IMR-90 (cell line): ENCODE measurements around the gene SP3. TPM values are rescaled to one million over a fixed set of nuclear protein-coding genes. Genes with fewer than 3 reads are reported as not detected.

Experiments used
- ATAC-seq: fragments of 200-7000 bp; cut with Tn5 transposase; 2 replicates; pipeline ENCODE4 v1.9.1; 2020; ENCODE audit warnings: low read depth, mild to moderate bottlenecking, moderate library complexity
- BruUV-seq: library from RNA; stranded (reverse); fragments of 400-500 nt; replicated peaks from 2 replicates; lab custom pipeline; 2021; lab: Mats Ljungman, UMichigan
- CTCF ChIA-PET: fragments of 300-600 bp; formaldehyde crosslinking; extraction: SDS; loops from one replicate; lab custom pipeline; 2021; ENCODE audit warnings: antibody characterized with exemption; lab: Yijun Ruan, JAX
- POLR2A ChIA-PET: fragments of 300-600 bp; sonication (Branson Sonifier 250); formaldehyde crosslinking; loops from one replicate; lab custom pipeline; 2022; ENCODE audit warnings: antibody characterized with exemption; ENCODE audit not compliant: unreplicated experiment; lab: Charles Lee
- DNase-seq: peaks from one replicate; pipeline ENCODE4 v3.0.0; 2013
- H2AFZ ChIP-seq: replicated peaks from 2 replicates; pipeline ENCODE3; 2013; ENCODE audit warnings: low read length, mild to moderate bottlenecking; ENCODE audit not compliant: poor library complexity
- H2AK5ac ChIP-seq: 2 replicates; pipeline ENCODE4 v1.6.1; 2013; ENCODE audit warnings: low read depth, low read length, inconsistent platforms
- H2AK9ac ChIP-seq: replicated peaks from 2 replicates; pipeline ENCODE3; 2013; ENCODE audit warnings: mild to moderate bottlenecking, low read depth, low read length, moderate library complexity; ENCODE audit not compliant: poor library complexity
- H2BK120ac ChIP-seq: 2 replicates; pipeline ENCODE4 v1.6.1; 2013; ENCODE audit warnings: low read depth, low read length, inconsistent platforms
- H2BK15ac ChIP-seq: 3 replicates; pipeline ENCODE4 v1.6.1; 2013; ENCODE audit warnings: low read depth, low read length, inconsistent platforms
- H2BK20ac ChIP-seq: 2 replicates; pipeline ENCODE4 v1.6.1; 2013; ENCODE audit warnings: low read depth, mild to moderate bottlenecking, inconsistent platforms, low read length, moderate library complexity
- H2BK5ac ChIP-seq: 2 replicates; pipeline ENCODE4 v1.6.1; 2013; ENCODE audit warnings: mild to moderate bottlenecking, low read depth, low read length, inconsistent platforms; ENCODE audit not compliant: poor library complexity, severe bottlenecking
- H3K14ac ChIP-seq: replicated peaks from 2 replicates; pipeline ENCODE4 v1.6.1; 2013; ENCODE audit warnings: low read depth, low read length, inconsistent platforms
- H3K18ac ChIP-seq: 2 replicates; pipeline ENCODE4 v1.6.1; 2013; ENCODE audit warnings: low read depth, low read length, control low read depth
- H3K23ac ChIP-seq: 2 replicates; pipeline ENCODE4 v1.6.1; 2013; ENCODE audit warnings: low read depth, low read length, inconsistent platforms
- H3K27ac ChIP-seq: 2 replicates; pipeline ENCODE4 v1.5.1; 2013; ENCODE audit warnings: mild to moderate bottlenecking, control low read depth, low read length; ENCODE audit not compliant: insufficient read depth
- H3K27me3 ChIP-seq: 2 replicates; pipeline ENCODE4 v1.6.1; 2013; ENCODE audit warnings: low read length; ENCODE audit not compliant: control insufficient read depth, insufficient read depth
- H3K36me3 ChIP-seq: 2 replicates; pipeline ENCODE4 v1.6.1; 2013; ENCODE audit warnings: low read length, mixed read lengths; ENCODE audit not compliant: control insufficient read depth, insufficient read depth
- H3K4ac ChIP-seq: 2 replicates; pipeline ENCODE4 v1.6.1; 2013; ENCODE audit warnings: low read depth, low read length, inconsistent platforms
- H3K4me1 ChIP-seq: 2 replicates; pipeline ENCODE4 v1.6.1; 2013; ENCODE audit warnings: low read length, mixed read lengths; ENCODE audit not compliant: control insufficient read depth, insufficient read depth
- H3K4me2 ChIP-seq: 2 replicates; pipeline ENCODE4 v1.6.1; 2013; ENCODE audit warnings: low read depth, mild to moderate bottlenecking, control low read depth, low read length, moderate library complexity
- H3K4me3 ChIP-seq: 2 replicates; pipeline ENCODE4 v1.5.1; 2013; ENCODE audit warnings: low read depth, mild to moderate bottlenecking, control low read depth, low read length, moderate library complexity; ENCODE audit not compliant: insufficient read depth
- H3K56ac ChIP-seq: 2 replicates; pipeline ENCODE4 v1.6.1; 2013; ENCODE audit warnings: low read length, inconsistent platforms; ENCODE audit not compliant: insufficient read depth; ENCODE audit errors: extremely low read depth
- H3K79me1 ChIP-seq, 2 experiments: 2 replicates each; pipeline ENCODE4 v1.6.1; 2013; ENCODE audit warnings: low read length in 2 of 2, inconsistent platforms in 1 of 2, low read depth in 1 of 2
- H3K9ac ChIP-seq: 2 replicates; pipeline ENCODE4 v1.6.1; 2013; ENCODE audit warnings: low read depth, low read length, control low read depth
- H3K9me1 ChIP-seq: 2 replicates; pipeline ENCODE4 v1.6.1; 2013; ENCODE audit warnings: low read length, inconsistent platforms; ENCODE audit not compliant: insufficient read depth
- H3K9me3 ChIP-seq: 2 replicates; pipeline ENCODE4 v1.6.1; 2013; ENCODE audit warnings: low read length; ENCODE audit not compliant: control insufficient read depth, insufficient read depth
- H4K20me1 ChIP-seq: 2 replicates; pipeline ENCODE4 v1.6.1; 2013; ENCODE audit warnings: low read length, inconsistent platforms; ENCODE audit not compliant: insufficient read depth
- H4K5ac ChIP-seq: 2 replicates; pipeline ENCODE4 v1.6.1; 2013; ENCODE audit warnings: mild to moderate bottlenecking, low read depth, low read length, control low read depth
- H4K8ac ChIP-seq, 2 experiments: 2 replicates each; pipeline ENCODE4 v1.6.1; 2013; ENCODE audit warnings: low read depth in 2 of 2, low read length in 2 of 2, control low read depth in 1 of 2, inconsistent platforms in 1 of 2
- H4K91ac ChIP-seq: 2 replicates; pipeline ENCODE4 v1.6.1; 2013; ENCODE audit warnings: low read depth, low read length, inconsistent platforms; ENCODE audit not compliant: insufficient read depth
- BHLHE40 ChIP-seq: fragments of 150-350 bp; IDR thresholded peaks from 2 replicates; pipeline ENCODE4 v1.6.1; 2016; ENCODE audit warnings: mild to moderate bottlenecking, low read depth, low read length
- CEBPB ChIP-seq: IDR thresholded peaks from 2 replicates; pipeline ENCODE4 v1.6.1; 2012; ENCODE audit warnings: low read depth, low read length, improper control_type of control experiment
- ELK1 ChIP-seq: fragments of 150-350 bp; IDR thresholded peaks from 2 replicates; pipeline ENCODE4 v1.6.1; 2016; ENCODE audit warnings: low read depth, mild to moderate bottlenecking, low read length, moderate library complexity, borderline replicate concordance
- MAFK ChIP-seq: IDR thresholded peaks from 2 replicates; pipeline ENCODE4 v1.6.1; 2012; ENCODE audit warnings: low read depth, low read length, improper control_type of control experiment
- NFE2L2 ChIP-seq: fragments of 150-350 bp; IDR thresholded peaks from 2 replicates; pipeline ENCODE4 v1.6.1; 2016; ENCODE audit warnings: low read depth, mild to moderate bottlenecking, low read length
- RCOR1 ChIP-seq: IDR thresholded peaks from 2 replicates; pipeline ENCODE4 v1.6.1; 2012; ENCODE audit warnings: mild to moderate bottlenecking, low read length, improper control_type of control experiment; ENCODE audit not compliant: insufficient replicate concordance
- SMC3 ChIP-seq: fragments of 150-350 bp; IDR thresholded peaks from 2 replicates; pipeline ENCODE4 v1.6.1; 2016; ENCODE audit warnings: low read depth, mild to moderate bottlenecking, antibody characterized with exemption, low read length, moderate library complexity
- WGBS, 2 experiments: methylation state at CpG; one replicate each; pipeline versions ENCODE4 v1.1.5 to v1.1.7; 2013; ENCODE audit warnings: missing lambda C conversion rate in 2 of 2; ENCODE audit not compliant: insufficient read length in 1 of 2; ENCODE audit errors: extremely low coverage in 2 of 2; 5-methylcytosine and 5-hydroxymethylcytosine counted together
- dilution Hi-C: fragments of 300-500 bp; cut with HindIII; formaldehyde crosslinking; loops from one replicate; pipeline ENCODE4 v1.14.3; 2018; ENCODE audit warnings: low sequenced_read_pairs; ENCODE audit not compliant: unreplicated experiment
- in situ Hi-C: fragments of 300-500 bp; cut with MboI; formaldehyde crosslinking; loops from 3 replicates; pipeline ENCODE4 v1.14.3; 2019; ENCODE audit warnings: low sequenced_read_pairs, inconsistent platforms, mixed read lengths
- intact Hi-C: fragments of 100-400 bp; cut with micrococcal nuclease; formaldehyde crosslinking; loops from 2 replicates; pipeline ENCODE4 v1.10.0; 2022
- polyA plus RNA-seq, 3 experiments: library from polyadenylated mRNA; depleted of rRNA; stranded (reverse); fragments of >200 nt; gene quantifications; 2 replicates each; pipeline ENCODE4 v1.2.3, GENCODE V29; 2012; ENCODE audit warnings: low replicate concordance in 1 of 3
- total RNA-seq: library from RNA; depleted of rRNA; stranded (reverse); fragments of >200 nt; gene quantifications from 2 replicates; pipeline ENCODE4 v1.2.3, GENCODE V29; 2012

SP3 gene
- total and polyA plus RNA-seq, 2 of the 4 experiments (the other 2 are of a cell fraction) = 26.7 to 136 TPM

- Histone ChIP-seq H3K4me1 (peaks cover 11% of the 10 kb centered on the region), H4K91ac (no peak overlapping the region), H3K56ac (no peak overlapping the region), H3K4me2 (no peak overlapping the region), H3K36me3 (peaks cover 7% of the 10 kb centered on the region), H4K5ac (no peak overlapping the region), H3K4me3 (no peak overlapping the region), H4K20me1 (peaks cover 66% of the 10 kb centered on the region), H2BK20ac (no peak overlapping the region), H3K23ac (no peak overlapping the region; the same call in 1 of the 2 replicates), H3K18ac (no peak overlapping the region), H3K9me1 (peaks cover 6% of the 10 kb centered on the region; the same call in 1 of the 2 replicates), H3K9me3 (no peaks in the 10 kb centered on the region), H3K4ac (no peak overlapping the region), H3K27me3 (no peaks in the 10 kb centered on the region), H3K27ac (no peak overlapping the region), H2AK5ac (no peak overlapping the region), H3K14ac (no peak overlapping the region), H3K79me1 (peaks cover 20 to 49% of the 10 kb centered on the region in 2 experiments), H2AK9ac (no peak overlapping the region), H2BK120ac (no peak overlapping the region), H2BK5ac (no peak overlapping the region), H2BK15ac (no peak overlapping the region), H2AFZ (no peak overlapping the region), H3K9ac (no peak overlapping the region), H4K8ac (no peak overlapping the region)
- no peak for TF ChIP-seq SMC3
- TF ChIP-seq BHLHE40 = no peak
- TF ChIP-seq RCOR1 = no peak
- TF ChIP-seq NFE2L2 = no peak
- TF ChIP-seq CEBPB = no peak
- TF ChIP-seq MAFK = no peak
- TF ChIP-seq ELK1 = no peak
- ChIA-PET CTCF (no interaction called here), POLR2A (no interaction called here)
- intact Hi-C loops = no loop called here
- dilution Hi-C loops = no loop called here
- DNase-seq (no peak), ATAC-seq (no peak)
- in situ Hi-C loops = no loop called here
- BruUV-seq = no TSS peak
- no CpG with 5 or more reads among the region's 2 CpGs for WGBS, 2 experiments
Measured at GRCh38 chr2:173924285-173924684, 40.9 kb downstream of the SP3 start.
